K562 (cell line): ENCODE data around the gene SLC22A4. TPM values are rescaled to one million over a fixed set of nuclear protein-coding genes. Genes with fewer than 3 reads are reported as not detected.

Source experiments
- ATAC-seq: fragments of 200-7000 bp; cut with Tn5 transposase; 3 replicates; pipeline ENCODE4 v1.9.1; 2020; ENCODE audit warnings: moderate library complexity
- Bru-seq: library from RNA; stranded (reverse); fragments of 400-500 nt; gene quantifications from one replicate; lab custom pipeline; 2021; lab: Mats Ljungman, UMichigan
- BruChase-seq, 2 experiments: library from RNA; stranded (reverse); fragments of 400-500 nt; gene quantifications; one replicate each; lab custom pipeline; 2021; lab: Mats Ljungman, UMichigan
- BruUV-seq: library from RNA; stranded (reverse); fragments of 400-500 nt; replicated peaks from 2 replicates; lab custom pipeline; 2021; lab: Mats Ljungman, UMichigan
- CTCF ChIA-PET: fragments of 300-600 bp; formaldehyde crosslinking; extraction: SDS; loops from one replicate; lab custom pipeline; 2021; ENCODE audit warnings: low intra/inter-chr PET ratio; lab: Yijun Ruan, JAX
- POLR2A ChIA-PET: fragments of 300-600, 350-650 bp; sonication (Branson Sonifier 250); formaldehyde crosslinking; extraction: SDS; loops from one replicate; lab custom pipeline; 2021; ENCODE audit warnings: antibody characterized with exemption, inconsistent platforms; lab: Yijun Ruan, JAX
- DNase-seq, 4 experiments: peaks; one replicate each; pipeline versions ENCODE4 v3.0.0 to v3.0.0-alpha.2; 2011 to 2018; ENCODE audit warnings: low spot score in 3 of 4, mixed read lengths in 3 of 4; ENCODE audit errors: extremely low read depth in 1 of 4
- FAIRE-seq: peaks from 2 replicates; lab custom pipeline; 2011; peaks lifted over from hg19 to GRCh38; lab: Jason Lieb, UNC
- H2AFZ ChIP-seq: 2 replicates; pipeline ENCODE4 v1.6.0; 2011; ENCODE audit warnings: low read depth, low read length, control low read depth, inconsistent platforms
- H3K27ac ChIP-seq: fragments of 200-600 bp; 3 replicates; pipeline ENCODE4 v1.8.0; 2011; ENCODE audit warnings: low read depth, mild to moderate bottlenecking, control low read depth, inconsistent platforms, low read length, moderate library complexity, mixed read lengths; ENCODE audit errors: extremely low read depth
- H3K27me3 ChIP-seq, 2 experiments: fragments of 300-600 bp in 1 of 2; 2 replicates in 1 of 2; 3 replicates in 1 of 2; pipeline versions ENCODE4 v1.6.0 to v1.8.0; 2011; ENCODE audit warnings: inconsistent platforms in 2 of 2, low read length in 2 of 2, mild to moderate bottlenecking in 1 of 2, mixed read lengths in 1 of 2, moderate library complexity in 1 of 2; ENCODE audit not compliant: control insufficient read depth in 2 of 2, insufficient read depth in 2 of 2
- H3K36me3 ChIP-seq: fragments of 300-600 bp; 3 replicates; pipeline ENCODE4 v1.8.0; 2011; ENCODE audit warnings: mild to moderate bottlenecking, low read length, inconsistent platforms; ENCODE audit not compliant: control insufficient read depth, insufficient read depth
- H3K4me1 ChIP-seq, 2 experiments: fragments of 200-600 bp in 1 of 2; replicated peaks in 1 of 2; 2 replicates in 1 of 2; 3 replicates in 1 of 2; pipeline versions ENCODE4 v1.5.1 to v1.8.0; 2011; ENCODE audit warnings: inconsistent platforms in 2 of 2, low read length in 2 of 2, mild to moderate bottlenecking in 1 of 2, mixed read lengths in 1 of 2, moderate library complexity in 1 of 2; ENCODE audit not compliant: control insufficient read depth in 2 of 2, insufficient read depth in 2 of 2
- H3K4me2 ChIP-seq: 2 replicates; pipeline ENCODE4 v1.6.1; 2011; ENCODE audit warnings: low read length, control low read depth, inconsistent platforms, mixed read lengths; ENCODE audit not compliant: insufficient read depth
- H3K4me3 ChIP-seq: fragments of 200-600 bp; sonication (generic), shearing (Covaris generic); 2 replicates; pipeline ENCODE4 v1.5.1; 2016; ENCODE audit warnings: control low read depth, inconsistent platforms
- H3K79me2 ChIP-seq: fragments of 200-600 bp; 3 replicates; pipeline ENCODE4 v1.8.0; 2011; ENCODE audit warnings: low read length, inconsistent platforms; ENCODE audit not compliant: control insufficient read depth, insufficient read depth
- H3K9ac ChIP-seq, 2 experiments: 2 replicates each; pipeline versions ENCODE4 v1.6.0 to v1.6.1; 2011; ENCODE audit warnings: low read depth in 2 of 2, low read length in 2 of 2, control low read depth in 1 of 2, inconsistent platforms in 1 of 2, mild to moderate bottlenecking in 1 of 2, mixed read lengths in 1 of 2; ENCODE audit not compliant: insufficient read depth in 1 of 2
- H3K9me1 ChIP-seq: one replicate; pipeline ENCODE4 v1.6.0; 2011; ENCODE audit warnings: inconsistent platforms, mild to moderate bottlenecking, low read length, moderate library complexity; ENCODE audit not compliant: control insufficient read depth, insufficient read depth
- H3K9me3 ChIP-seq: replicated peaks from 2 replicates; pipeline ENCODE4 v1.5.1; 2011; ENCODE audit warnings: low read depth, low read length, inconsistent platforms; ENCODE audit not compliant: control insufficient read depth, insufficient read depth
- H4K20me1 ChIP-seq: replicated peaks from 2 replicates; pipeline ENCODE4 v1.6.1; 2011; ENCODE audit warnings: low read length, inconsistent platforms, mixed read lengths; ENCODE audit not compliant: control insufficient read depth, insufficient read depth
- BCOR ChIP-seq: fragments of 450-650 bp; IDR thresholded peaks from 2 replicates; pipeline ENCODE4 v1.6.1; 2016
- CHAMP1 ChIP-seq: fragments of 450-650 bp; IDR thresholded peaks from 2 replicates; pipeline ENCODE4 v1.6.1; 2016; ENCODE audit warnings: mild to moderate bottlenecking
- JUND ChIP-seq, 2 experiments: IDR thresholded peaks; 2 replicates in 1 of 2; 3 replicates in 1 of 2; pipeline ENCODE4 v1.6.1; 2011; ENCODE audit warnings: borderline replicate concordance in 2 of 2, low read depth in 2 of 2, low read length in 2 of 2, improper control_type of control experiment in 1 of 2, missing biosample characterization in 1 of 2, missing genetic modification characterization in 1 of 2, missing genetic modification reagents in 1 of 2
- NR3C1 ChIP-seq: sonication (generic); formaldehyde crosslinking; IDR thresholded peaks from 2 replicates; pipeline ENCODE4 v1.8.1; 2022; ENCODE audit warnings: missing genetic modification reagents
- ZNF239 ChIP-seq: fragments of 250-450 bp; sonication (Bioruptor Pico); IDR thresholded peaks from 2 replicates; pipeline ENCODE4 v1.4.0; 2020; ENCODE audit warnings: mild to moderate bottlenecking
- ZNF445 ChIP-seq: fragments of 250-450 bp; sonication (Bioruptor Pico); IDR thresholded peaks from 2 replicates; pipeline ENCODE4 v1.4.0; 2020; ENCODE audit warnings: low read depth, mild to moderate bottlenecking, moderate library complexity
- ZNF740 ChIP-seq, 3 experiments: fragments of 200-800 bp in 1 of 3; sonication (Bioruptor generic) in 1 of 3; sonication (generic) in 1 of 3; formaldehyde crosslinking in 1 of 3; IDR thresholded peaks; 2 replicates each; pipeline versions ENCODE4 v1.6.1 to v1.8.0; 2016 to 2022; ENCODE audit warnings: mild to moderate bottlenecking in 2 of 3, missing compliant biosample characterization in 2 of 3, missing genetic modification characterization in 2 of 3, missing genetic modification reagents in 1 of 3
- WGBS: fragments of 100-300 bp; shearing (Covaris generic); methylation state at CpG from one replicate; pipeline ENCODE4 v1.1.6; 2016; ENCODE audit warnings: low coverage, mixed read lengths; ENCODE audit not compliant: insufficient coverage; ENCODE audit errors: missing lambda C conversion rate; 5-methylcytosine and 5-hydroxymethylcytosine counted together
- in situ Hi-C: fragments of 300-500 bp; cut with MboI; formaldehyde crosslinking; loops from 4 replicates; pipeline ENCODE4 v1.15.0; 2018; ENCODE audit warnings: inconsistent platforms, mixed read lengths
- intact Hi-C: fragments of 100-400 bp; cut with micrococcal nuclease; formaldehyde crosslinking; loops from 2 replicates; pipeline ENCODE4 v1.14.2; 2022
- long read RNA-seq, 3 experiments: library from polyadenylated mRNA in 2 of 3; library from RNA in 1 of 3; unstranded in 2 of 3; stranded (forward) in 1 of 3; transcript quantifications; one replicate each; pipeline ENCODE4 v2.0.0, GENCODE V29; 2019 to 2022
- polyA minus RNA-seq, 3 experiments: library from RNA; depleted of rRNA, polyadenylated mRNA; stranded (reverse); fragments of >200 nt; gene quantifications; 2 replicates each; pipeline ENCODE4 v1.2.3, GENCODE V29; 2011
- polyA plus RNA-seq, 8 experiments: library from polyadenylated mRNA; depleted of rRNA in 4 of 8; stranded (reverse) in 5 of 8; unstranded in 3 of 8; fragments of >200 nt; fragmentation: Nextera tagmentation in 2 of 8; fragmentation: Illumina TruSeq in 1 of 8; extraction: Ambion mirVana in 2 of 8; extraction: Trizol in 1 of 8; gene quantifications; 2 replicates each; pipeline versions ENCODE4 v1.2.1 to v1.2.3, GENCODE V29; 2011 to 2014; ENCODE audit warnings: inconsistent platforms in 1 of 8, missing spikeins in 1 of 8
- total RNA-seq, 7 experiments: library from RNA; depleted of rRNA in 6 of 7; stranded (reverse); fragments of >200 nt in 6 of 7; fragmentation: Illumina TruSeq in 2 of 7; extraction: Trizol in 2 of 7; gene quantifications; 2 replicates each; pipeline versions ENCODE4 v1.2.1 to v1.2.3, GENCODE V29; 2011 to 2021; ENCODE audit warnings: low replicate concordance in 1 of 7

SLC22A4 gene
- 10.8 and 13.1 TPM in 2 replicates for total RNA-seq (2011; cell fraction: chromatin; rRNA removed; ENCODE audit: low replicate concordance)
- 15.8 and 21.3 TPM in 2 replicates for total RNA-seq (2011; cell fraction: nucleolus; rRNA removed)
- total RNA-seq (2011; cell fraction: nucleoplasm; rRNA removed): 10.2 and 12.6 TPM in 2 replicates
- total RNA-seq (2014; rRNA removed): 6.5 and 7.9 TPM in 2 replicates
- 5.7 and 6.2 TPM in 2 replicates for total RNA-seq (2014; rRNA removed; fragmentation: Illumina TruSeq; extraction: Trizol)
- 4.5 and 4.8 TPM in 2 replicates for total RNA-seq (2015; rRNA removed; fragmentation: Illumina TruSeq; extraction: Trizol)
- total RNA-seq (2021): 7.6 and 9.6 TPM in 2 replicates
- polyA plus RNA-seq (2011; rRNA removed): 5.2 and 9.5 TPM in 2 replicates
- polyA plus RNA-seq (2011; cell fraction: cytosol; rRNA removed): 3.8 and 8.4 TPM in 2 replicates
- 9.1 and 22.6 TPM in 2 replicates for polyA plus RNA-seq (2011; cell fraction: nucleus; rRNA removed)
- polyA plus RNA-seq (2012): 1.1 and 2.8 TPM in 2 replicates
- 5.8 and 6.1 TPM in 2 replicates for polyA plus RNA-seq (2014; fragmentation: Illumina TruSeq; extraction: Trizol)
- 1 to 10 TPM; 2.7 to 2.9 TPM for polyA plus RNA-seq (2014; fragmentation: Nextera tagmentation; extraction: Ambion mirVana)
- polyA plus RNA-seq (2014; rRNA removed): 6.0 and 7.0 TPM in 2 replicates
- polyA minus RNA-seq (2011; rRNA and poly(A)+ RNA removed): 4.2 and 9.2 TPM in 2 replicates
- 4.4 and 7.5 TPM in 2 replicates for polyA minus RNA-seq (2011; cell fraction: cytosol; rRNA and poly(A)+ RNA removed)
- polyA minus RNA-seq (2011; cell fraction: nucleus; rRNA and poly(A)+ RNA removed): 7.0 and 13.3 TPM in 2 replicates
- percentile 71 among the genes with signal in this experiment for Bru-seq, nascent RNA
- BruChase-seq, experiment 1, labeled RNA remaining after a 2-hour chase: percentile 66 among the genes with signal in this experiment
- BruChase-seq, experiment 2, labeled RNA remaining after a 6-hour chase: percentile 68 among the genes with signal in this experiment
- long read RNA-seq, experiment 1, transcript SLC22A4-201 (10 exons, 2,201 nt): major isoform, 21 of 46 reads
- long read RNA-seq, experiment 1, partial matches to known transcripts: 3 of 46 reads
- long read RNA-seq, experiment 1, other reads (novel, unspliced or antisense): 22 of 46 reads
- long read RNA-seq, experiment 2, partial matches to known transcripts: 3 of 14 reads
- long read RNA-seq, experiment 2, other reads (novel, unspliced or antisense): 7 of 14 reads
- long read RNA-seq, experiment 3, partial matches to known transcripts: 0 of 12 reads
- long read RNA-seq, experiment 3, other reads (novel, unspliced or antisense): 8 of 12 reads

DNA sequence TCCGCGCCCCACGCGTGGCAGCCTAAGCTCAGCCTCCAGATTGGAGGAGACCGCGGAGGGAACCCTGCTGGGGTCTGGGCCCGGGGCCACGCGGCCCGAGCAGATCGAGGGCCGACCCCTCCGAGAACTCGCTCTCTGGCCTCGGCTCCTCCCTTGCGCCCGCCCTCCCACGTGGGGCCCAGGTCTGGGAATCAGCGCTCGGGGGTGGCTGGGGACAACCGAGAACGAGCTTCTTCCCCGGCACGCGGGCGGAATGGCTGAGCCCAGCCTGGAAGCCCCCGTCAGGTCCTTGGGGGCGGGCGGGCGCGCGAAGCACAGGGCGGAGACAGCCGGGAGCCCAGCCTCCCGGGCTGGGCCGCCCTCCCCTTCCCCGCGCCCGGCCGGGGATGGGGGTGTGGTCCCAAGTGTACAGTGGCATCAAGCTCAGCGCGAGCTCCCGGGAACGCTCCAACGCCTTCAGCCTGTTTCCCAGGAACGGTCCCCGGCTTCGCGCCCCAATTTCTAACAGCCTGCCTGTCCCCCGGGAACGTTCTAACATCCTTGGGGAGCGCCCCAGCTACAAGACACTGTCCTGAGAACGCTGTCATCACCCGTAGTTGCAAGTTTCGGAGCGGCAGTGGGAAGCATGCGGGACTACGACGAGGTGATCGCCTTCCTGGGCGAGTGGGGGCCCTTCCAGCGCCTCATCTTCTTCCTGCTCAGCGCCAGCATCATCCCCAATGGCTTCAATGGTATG, at the start of gene SLC22A4:
Gene SLC22A4 (plus strand): TSS at position 403 of the 736 bp plus-strand sequence. CDS start 223 bp downstream, at position 626.
- H3K9me3 ChIP-seq: no peaks in the 10 kb centered on the region
- ATAC-seq: peak; percentile 88
- peak within 1 kb of the TSS; percentile 96 for H3K27ac ChIP-seq
- peaks cover 39 to 53% of the 10 kb centered on the region in 2 experiments; a peak in 4 of 5 replicates for H3K4me1 ChIP-seq
- POLR2A ChIA-PET: interaction anchor here (0.7 to 4.6 kb wide), 22 partner anchors 8 to 580 kb away, joined by 3 to 29 read pairs (median 4); partner anchors contain the start of gene SLC22A5
- peaks cover 71% of the 10 kb centered on the region for H3K79me2 ChIP-seq
- peak within 1 kb of the TSS; percentile 99 for H3K4me2 ChIP-seq
- peak; percentile 90 to 95 (median 91) for DNase-seq
- no peaks in the 10 kb centered on the region for H3K9me1 ChIP-seq
- peak within 1 kb of the TSS; percentile 94 for H2AFZ ChIP-seq
- peaks cover 6% of the 10 kb centered on the region; the same call in 2 of the 3 replicates for H3K36me3 ChIP-seq
- under 1% methylated on average over 51 of the region's 63 CpGs for WGBS
- CTCF ChIA-PET: no interaction called here
- no TSS peak for BruUV-seq
- intact Hi-C loops: loop anchor here (1.0 to 5.0 kb wide), 2 partner anchors 16 to 78 kb away; no protein-coding TSS in a partner anchor
- in situ Hi-C loops: no loop called here
- no peaks in the 10 kb centered on the region for H3K27me3 ChIP-seq
- FAIRE-seq: no peak
- H4K20me1 ChIP-seq: 0 out of 2 replicates have a peak, but pooled peaks cover 3% of the 10 kb centered on the region
- peak within 1 kb of the TSS; percentile 61 for H3K4me3 ChIP-seq
- peak within 1 kb of the TSS; percentile 83 to 94 for H3K9ac ChIP-seq
- TF ChIP-seq NR3C1 (CRISPR knock-in tag) (peak; percentile 31; the same call in 1 of the 2 replicates), CHAMP1 (no peak), ZNF239 (CRISPR knock-in tag) (no peak), BCOR (no peak), ZNF445 (CRISPR knock-in tag) (no peak), ZNF740 (CRISPR knock-in tag; IDR thresholded peaks at IDR 0.05) (no peak), ZNF740 (tag; IDR thresholded peaks at IDR 0.05) (peak in 1 of 2 experiments; percentile 54; a peak in 1 of 4 replicates), JUND (IDR thresholded peaks at IDR 0.05; ENCODE audit: borderline replicate concordance, low read depth, low read length) (peak; percentile 64), JUND (tag; IDR thresholded peaks at IDR 0.05; ENCODE audit: borderline replicate concordance, low read depth, low read length) (no peak; the same call in 2 of the 3 replicates)
